ENCODE data around the gene ZDHHC3.

DNA sequence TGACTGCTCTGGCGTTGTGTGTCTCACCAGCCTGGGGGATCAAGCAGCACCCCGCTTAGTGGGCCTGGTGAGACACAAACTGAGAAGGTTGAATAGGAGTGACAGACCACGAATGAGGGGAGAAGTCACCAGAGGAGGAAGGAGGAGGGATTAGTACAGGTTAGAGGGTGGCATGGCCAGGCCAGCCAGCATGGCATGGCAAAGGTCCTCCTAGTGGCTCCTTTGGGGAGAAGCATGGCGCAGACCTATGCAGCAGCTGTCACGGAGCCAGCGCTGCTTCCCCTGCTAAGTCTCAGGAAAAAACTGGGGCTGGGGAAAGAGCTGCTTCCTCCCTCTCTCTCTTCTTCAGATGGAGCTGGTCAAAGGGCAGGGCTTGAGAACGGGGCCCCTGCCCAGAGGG, 48.6 kb downstream of the ZDHHC3 start:
- TF ChIP-seq, protein P1, sequence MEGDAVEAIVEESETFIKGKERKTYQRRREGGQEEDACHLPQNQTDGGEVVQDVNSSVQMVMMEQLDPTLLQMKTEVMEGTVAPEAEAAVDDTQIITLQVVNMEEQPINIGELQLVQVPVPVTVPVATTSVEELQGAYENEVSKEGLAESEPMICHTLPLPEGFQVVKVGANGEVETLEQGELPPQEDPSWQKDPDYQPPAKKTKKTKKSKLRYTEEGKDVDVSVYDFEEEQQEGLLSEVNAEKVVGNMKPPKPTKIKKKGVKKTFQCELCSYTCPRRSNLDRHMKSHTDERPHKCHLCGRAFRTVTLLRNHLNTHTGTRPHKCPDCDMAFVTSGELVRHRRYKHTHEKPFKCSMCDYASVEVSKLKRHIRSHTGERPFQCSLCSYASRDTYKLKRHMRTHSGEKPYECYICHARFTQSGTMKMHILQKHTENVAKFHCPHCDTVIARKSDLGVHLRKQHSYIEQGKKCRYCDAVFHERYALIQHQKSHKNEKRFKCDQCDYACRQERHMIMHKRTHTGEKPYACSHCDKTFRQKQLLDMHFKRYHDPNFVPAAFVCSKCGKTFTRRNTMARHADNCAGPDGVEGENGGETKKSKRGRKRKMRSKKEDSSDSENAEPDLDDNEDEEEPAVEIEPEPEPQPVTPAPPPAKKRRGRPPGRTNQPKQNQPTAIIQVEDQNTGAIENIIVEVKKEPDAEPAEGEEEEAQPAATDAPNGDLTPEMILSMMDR (IDR thresholded peaks at IDR 0.05; ENCODE audit: insufficient read depth, low read length) = no peak
- TF ChIP-seq SPI1 (IDR thresholded peaks at IDR 0.05; ENCODE audit: borderline replicate concordance, low read depth) (no peak), GABPA (IDR thresholded peaks at IDR 0.05; ENCODE audit: low read depth) (no peak)
